Measurements from ENCODE around the gene THSD7A. TPM values are rescaled to one million over a fixed set of nuclear protein-coding genes. Genes with fewer than 3 reads are reported as not detected.

THSD7A gene
- total and polyA plus RNA-seq, 7 experiments from 2014 or later = 1.2 to 1.3 TPM; not detected in 5

DNA sequence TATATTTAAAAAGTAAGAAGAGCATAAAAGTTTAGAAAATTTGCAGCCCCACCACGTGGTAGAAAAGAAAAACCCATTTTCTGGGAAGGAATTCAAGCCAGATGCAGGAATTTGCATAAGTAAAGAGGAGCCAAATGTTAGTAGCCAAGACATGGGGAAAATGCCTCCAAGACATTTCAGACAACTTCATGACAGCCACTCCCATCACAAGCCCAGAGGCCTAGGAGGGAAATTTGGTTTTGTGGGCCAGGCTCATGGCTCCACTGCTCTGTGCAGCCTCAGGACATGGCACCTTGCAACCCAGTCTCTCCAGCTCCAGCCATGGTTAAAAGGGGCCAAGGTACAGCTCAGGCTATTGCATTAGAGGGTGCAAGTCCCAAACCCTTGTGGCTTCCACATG is 411.9 kb downstream of the THSD7A start:
- Mint-ChIP-seq H3K4me3 (no peak overlapping the region), H3K36me3 (no peaks in the 10 kb centered on the region), H3K27me3 (peaks cover 0 to 5% (median 0%) of the 10 kb centered on the region in 5 donors), H3K4me1 (no peaks in the 10 kb centered on the region), H3K9me3 (peaks cover 0 to 18% (median 5%) of the 10 kb centered on the region in 11 donors), H3K27ac (no peak overlapping the region)
- ATAC-seq (no peak), DNase-seq (no peak)
- H3K36me3 ChIP-seq (ENCODE audit: control insufficient read depth in 2 of 3, insufficient read depth in 3 of 3, low read length in 3 of 3) = no peaks in the 10 kb centered on the region
- ChIA-PET CTCF (no interaction called here), POLR2A (no interaction called here)
- no peaks in the 10 kb centered on the region for H3K27me3 ChIP-seq (ENCODE audit: control insufficient read depth in 2 of 2, insufficient read depth in 2 of 2, low read length in 2 of 2)
- no peaks in the 10 kb centered on the region for H3K4me1 ChIP-seq (ENCODE audit: control insufficient read depth in 2 of 2, insufficient read depth in 2 of 2, low read length in 2 of 2)
- intact Hi-C loops (cut with micrococcal nuclease) = no loop called here
- no peaks in the 10 kb centered on the region for H3K9me3 ChIP-seq (ENCODE audit: control insufficient read depth in 2 of 3, low read length in 3 of 3)
- no peak overlapping the region for H3K27ac ChIP-seq (ENCODE audit: low read depth, low read length)
- H3K4me3 ChIP-seq (ENCODE audit: low read length) = no peak overlapping the region

DNA sequence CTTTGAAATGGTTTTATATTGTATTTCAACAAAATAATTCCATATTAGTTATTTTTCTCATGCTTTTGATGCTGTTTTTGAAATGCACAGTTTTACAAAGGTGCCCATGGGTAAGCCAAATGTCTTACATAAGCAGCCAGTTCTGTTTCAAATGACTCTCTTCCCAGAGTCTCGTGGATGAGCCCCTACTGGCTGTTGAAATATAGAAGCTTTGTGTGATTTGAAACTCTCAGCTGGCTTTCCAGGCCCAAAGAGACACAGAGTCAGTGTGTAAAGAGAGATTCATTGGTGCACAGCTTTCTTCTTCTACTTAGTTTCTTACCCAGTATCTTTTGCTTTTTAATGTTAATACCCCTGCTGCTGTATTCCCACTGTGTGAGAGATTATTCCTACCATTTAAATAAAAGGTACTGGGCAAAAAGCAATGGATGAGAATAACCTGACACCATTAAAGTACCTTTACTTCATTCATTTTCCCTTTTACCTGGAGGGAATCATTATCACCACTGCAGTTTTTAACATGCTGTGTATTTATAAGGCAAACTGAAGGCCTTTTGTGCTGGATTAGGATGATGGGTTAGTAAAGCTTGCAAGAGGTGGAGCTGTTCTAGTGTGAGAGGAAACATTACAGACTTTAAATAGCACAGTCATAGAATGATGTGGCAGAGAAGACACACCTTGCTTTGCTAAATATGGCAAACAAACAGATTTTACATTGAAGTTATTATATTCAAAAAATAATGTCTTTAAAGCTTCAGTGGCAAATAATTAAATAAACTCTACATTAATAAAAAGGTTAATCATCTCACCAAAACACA is 415.1 kb downstream of the THSD7A start:
- no peaks in the 10 kb centered on the region for H3K4me1 ChIP-seq (ENCODE audit: control insufficient read depth in 2 of 2, insufficient read depth in 2 of 2, low read length in 2 of 2)
- no peaks in the 10 kb centered on the region for H3K4me1 Mint-ChIP-seq
- no peak overlapping the region for H3K27ac ChIP-seq (ENCODE audit: low read depth, low read length)
- no peaks in the 10 kb centered on the region for H3K27me3 Mint-ChIP-seq
- no peak for DNase-seq
- POLR2A ChIA-PET = no interaction called here
- H3K36me3 ChIP-seq (ENCODE audit: control insufficient read depth in 2 of 3, insufficient read depth in 3 of 3, low read length in 3 of 3) = no peaks in the 10 kb centered on the region
- peaks cover 4 to 37% (median 11%) of the 10 kb centered on the region in 11 donors for H3K9me3 Mint-ChIP-seq
- CTCF ChIA-PET = no interaction called here
- intact Hi-C loops (cut with micrococcal nuclease) = no loop called here
- no peak overlapping the region for H3K27ac Mint-ChIP-seq
- H3K4me3 Mint-ChIP-seq = no peak overlapping the region
- no peaks in the 10 kb centered on the region for H3K36me3 Mint-ChIP-seq
- ATAC-seq = no peak
- H3K9me3 ChIP-seq (ENCODE audit: control insufficient read depth in 2 of 3, low read length in 3 of 3) = peaks cover 0 to 11% (median 0%) of the 10 kb centered on the region in 3 experiments
- H3K4me3 ChIP-seq (ENCODE audit: low read length) = no peak overlapping the region
- H3K27me3 ChIP-seq (ENCODE audit: control insufficient read depth in 2 of 2, insufficient read depth in 2 of 2, low read length in 2 of 2) = no peaks in the 10 kb centered on the region

DNA sequence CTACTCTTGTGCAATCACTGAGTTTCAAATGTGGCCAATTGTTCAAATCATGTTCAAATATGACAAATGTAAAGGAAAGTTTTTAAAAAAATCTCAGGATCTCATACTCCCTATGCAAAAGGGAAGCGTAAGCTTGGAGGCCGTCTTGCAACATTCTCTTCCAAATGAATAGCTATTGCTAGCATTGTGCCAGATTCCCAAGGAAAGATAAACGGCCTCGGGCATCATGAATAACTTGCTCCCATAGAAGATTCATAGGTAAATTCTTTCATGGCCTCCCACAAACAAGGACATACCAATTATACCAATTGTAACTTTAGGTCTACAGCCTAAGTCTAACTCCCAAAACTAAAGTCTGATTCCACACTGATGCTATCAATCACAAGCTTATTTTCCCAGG is 416.9 kb downstream of the THSD7A start:
- DNase-seq (no peak), ATAC-seq (no peak)
- Mint-ChIP-seq H3K4me3 (no peak overlapping the region), H3K9me3 (peaks cover 0 to 31% (median 10%) of the 10 kb centered on the region in 11 donors), H3K27me3 (no peaks in the 10 kb centered on the region), H3K27ac (no peak overlapping the region), H3K36me3 (no peaks in the 10 kb centered on the region), H3K4me1 (no peaks in the 10 kb centered on the region)
- CTCF ChIA-PET = no interaction called here
- H3K4me3 ChIP-seq (ENCODE audit: low read length) = no peak overlapping the region
- POLR2A ChIA-PET = no interaction called here
- intact Hi-C loops (cut with micrococcal nuclease) = no loop called here
- peaks cover 0 to 11% (median 0%) of the 10 kb centered on the region in 3 experiments for H3K9me3 ChIP-seq (ENCODE audit: control insufficient read depth in 2 of 3, low read length in 3 of 3)
- no peaks in the 10 kb centered on the region for H3K27me3 ChIP-seq (ENCODE audit: control insufficient read depth in 2 of 2, insufficient read depth in 2 of 2, low read length in 2 of 2)
- H3K4me1 ChIP-seq (ENCODE audit: control insufficient read depth in 2 of 2, insufficient read depth in 2 of 2, low read length in 2 of 2) = no peaks in the 10 kb centered on the region
- H3K36me3 ChIP-seq (ENCODE audit: control insufficient read depth in 2 of 3, insufficient read depth in 3 of 3, low read length in 3 of 3) = no peaks in the 10 kb centered on the region
- no peak overlapping the region for H3K27ac ChIP-seq (ENCODE audit: low read depth, low read length)

DNA sequence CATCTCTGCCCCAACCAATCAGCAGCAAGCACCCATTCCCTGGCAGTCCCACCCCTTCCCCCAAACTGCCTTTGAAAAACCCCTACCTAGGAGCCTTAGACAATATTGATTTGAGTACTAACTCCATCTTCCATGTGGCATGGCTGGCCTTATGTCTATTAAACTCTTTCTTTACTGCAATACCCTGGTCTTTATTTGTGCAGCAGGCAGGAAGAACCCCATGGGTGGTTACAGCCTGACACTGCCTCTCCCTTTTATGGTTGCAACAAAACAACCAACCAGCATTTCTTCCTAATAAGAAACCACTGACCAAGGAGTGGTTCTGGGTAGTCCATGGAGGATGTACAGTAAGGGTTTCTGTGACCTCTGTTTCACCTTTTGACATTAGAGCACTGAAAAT is 418.1 kb downstream of the THSD7A start:
- intact Hi-C loops (cut with micrococcal nuclease) = no loop called here
- H3K27me3 ChIP-seq (ENCODE audit: control insufficient read depth in 2 of 2, insufficient read depth in 2 of 2, low read length in 2 of 2) = no peaks in the 10 kb centered on the region
- no peak overlapping the region for H3K4me3 Mint-ChIP-seq
- POLR2A ChIA-PET = no interaction called here
- H3K4me1 Mint-ChIP-seq = no peaks in the 10 kb centered on the region
- H3K27ac ChIP-seq (ENCODE audit: low read depth, low read length) = no peak overlapping the region
- H3K4me1 ChIP-seq (ENCODE audit: control insufficient read depth in 2 of 2, insufficient read depth in 2 of 2, low read length in 2 of 2) = no peaks in the 10 kb centered on the region
- no peak overlapping the region for H3K27ac Mint-ChIP-seq
- peaks cover 0 to 24% (median 7%) of the 10 kb centered on the region in 11 donors for H3K9me3 Mint-ChIP-seq
- H3K36me3 ChIP-seq (ENCODE audit: control insufficient read depth in 2 of 3, insufficient read depth in 3 of 3, low read length in 3 of 3) = no peaks in the 10 kb centered on the region
- no peak for DNase-seq
- H3K4me3 ChIP-seq (ENCODE audit: low read length) = no peak overlapping the region
- H3K9me3 ChIP-seq (ENCODE audit: control insufficient read depth in 2 of 3, low read length in 3 of 3) = peaks cover 0 to 11% (median 0%) of the 10 kb centered on the region in 3 experiments
- no peak for ATAC-seq
- CTCF ChIA-PET = no interaction called here
- no peaks in the 10 kb centered on the region for H3K36me3 Mint-ChIP-seq
- no peaks in the 10 kb centered on the region for H3K27me3 Mint-ChIP-seq

DNA sequence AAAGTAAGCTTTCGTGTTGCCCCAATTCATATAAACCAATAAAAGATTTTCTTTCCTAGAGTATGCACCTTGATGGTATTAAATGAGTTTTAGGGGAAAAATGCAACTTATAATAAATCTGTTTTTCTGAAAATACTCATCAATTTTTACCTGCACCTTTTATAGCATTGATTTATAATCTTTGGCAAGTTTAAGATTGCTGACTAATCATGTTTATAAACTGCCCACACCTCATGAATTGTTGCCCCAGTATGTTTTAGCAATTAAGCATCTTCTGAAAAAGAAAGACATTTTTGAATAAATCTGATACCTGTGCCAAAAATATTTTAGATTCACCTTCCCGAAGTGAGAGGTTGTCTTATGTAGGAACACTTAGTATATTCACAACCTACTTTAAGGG is 420.0 kb downstream of the THSD7A start:
- DNase-seq = no peak
- H3K9me3 ChIP-seq (ENCODE audit: control insufficient read depth in 2 of 3, low read length in 3 of 3) = peaks cover 0 to 11% (median 0%) of the 10 kb centered on the region in 3 experiments
- intact Hi-C loops (cut with micrococcal nuclease) = no loop called here
- Mint-ChIP-seq H3K36me3 (no peaks in the 10 kb centered on the region), H3K4me1 (no peaks in the 10 kb centered on the region), H3K9me3 (peaks cover 0 to 24% (median 7%) of the 10 kb centered on the region in 11 donors), H3K4me3 (no peak overlapping the region), H3K27me3 (peaks cover 0 to 4% (median 0%) of the 10 kb centered on the region in 5 donors), H3K27ac (no peak overlapping the region)
- CTCF ChIA-PET = no interaction called here
- POLR2A ChIA-PET = no interaction called here
- no peak overlapping the region for H3K4me3 ChIP-seq (ENCODE audit: low read length)
- no peak for ATAC-seq
- no peaks in the 10 kb centered on the region for H3K4me1 ChIP-seq (ENCODE audit: control insufficient read depth in 2 of 2, insufficient read depth in 2 of 2, low read length in 2 of 2)
- no peaks in the 10 kb centered on the region for H3K27me3 ChIP-seq (ENCODE audit: control insufficient read depth in 2 of 2, insufficient read depth in 2 of 2, low read length in 2 of 2)
- no peaks in the 10 kb centered on the region for H3K36me3 ChIP-seq (ENCODE audit: control insufficient read depth in 2 of 3, insufficient read depth in 3 of 3, low read length in 3 of 3)
- H3K27ac ChIP-seq (ENCODE audit: low read depth, low read length) = no peak overlapping the region

DNA sequence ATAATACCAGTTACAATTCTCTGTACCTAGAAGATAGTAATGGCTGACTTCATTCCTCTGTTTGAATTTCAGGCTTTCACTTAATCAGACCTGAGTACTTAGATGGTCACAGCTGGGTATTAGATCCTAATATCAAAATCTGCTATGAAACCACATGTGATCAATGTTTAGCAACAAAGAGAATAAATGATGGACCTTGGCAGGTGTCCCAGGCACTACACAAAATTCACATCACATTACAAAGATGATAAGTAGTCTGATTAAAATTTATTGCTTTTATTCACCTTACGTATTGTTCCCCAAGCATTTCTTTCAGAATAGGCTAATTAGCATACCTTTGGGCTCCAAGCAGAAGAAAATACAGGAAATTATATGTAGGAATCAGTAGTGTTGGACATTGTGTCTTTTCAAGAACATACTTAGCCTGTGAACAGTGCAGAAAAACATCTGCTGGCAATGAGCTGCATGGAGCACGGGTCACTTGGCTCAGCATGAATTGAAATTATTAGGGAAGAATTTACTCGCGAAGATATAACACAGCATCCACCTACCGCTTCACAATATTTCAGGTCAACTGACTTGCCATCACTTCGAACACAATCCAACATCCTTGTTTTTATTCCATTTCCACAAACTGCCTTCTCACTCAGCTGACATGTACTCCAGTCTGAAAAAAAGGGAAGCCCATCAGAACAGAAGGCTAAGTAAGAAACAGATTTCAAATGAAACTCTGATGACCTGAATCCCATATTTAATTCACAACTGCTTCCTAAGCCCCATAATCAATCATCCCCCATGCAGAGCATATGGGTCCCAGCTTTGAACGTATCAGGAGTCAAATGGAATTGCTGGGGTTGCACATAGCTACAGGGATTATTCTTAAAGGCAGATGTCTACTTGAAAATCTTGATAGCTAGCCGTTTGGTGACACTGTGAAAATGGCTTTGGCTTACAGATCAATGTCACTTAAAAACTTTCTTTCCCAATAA is 421.0 kb downstream of the THSD7A start:
- POLR2A ChIA-PET = no interaction called here
- intact Hi-C loops (cut with micrococcal nuclease) = no loop called here
- CTCF ChIA-PET = no interaction called here
- peaks cover 0 to 24% (median 7%) of the 10 kb centered on the region in 11 donors for H3K9me3 Mint-ChIP-seq
- DNase-seq = no peak
- no peaks in the 10 kb centered on the region for H3K36me3 Mint-ChIP-seq
- no peak for ATAC-seq
- no peaks in the 10 kb centered on the region for H3K4me1 Mint-ChIP-seq
- H3K27ac ChIP-seq (ENCODE audit: low read depth, low read length) = no peak overlapping the region
- no peaks in the 10 kb centered on the region for H3K27me3 ChIP-seq (ENCODE audit: control insufficient read depth in 2 of 2, insufficient read depth in 2 of 2, low read length in 2 of 2)
- peaks cover 0 to 11% (median 0%) of the 10 kb centered on the region in 3 experiments for H3K9me3 ChIP-seq (ENCODE audit: control insufficient read depth in 2 of 3, low read length in 3 of 3)
- H3K4me3 Mint-ChIP-seq = no peak overlapping the region
- H3K27ac Mint-ChIP-seq = no peak overlapping the region
- no peaks in the 10 kb centered on the region for H3K36me3 ChIP-seq (ENCODE audit: control insufficient read depth in 2 of 3, insufficient read depth in 3 of 3, low read length in 3 of 3)
- H3K27me3 Mint-ChIP-seq = peaks cover 0 to 4% (median 0%) of the 10 kb centered on the region in 5 donors
- no peaks in the 10 kb centered on the region for H3K4me1 ChIP-seq (ENCODE audit: control insufficient read depth in 2 of 2, insufficient read depth in 2 of 2, low read length in 2 of 2)
- no peak overlapping the region for H3K4me3 ChIP-seq (ENCODE audit: low read length)
